ENCODE results near the gene KRTCAP2.
"Not testable (repeated sequence)": the region's sequence is repeated elsewhere in the genome, so short reads cannot be mapped to it uniquely, and the experiment has no call there.

DNA sequence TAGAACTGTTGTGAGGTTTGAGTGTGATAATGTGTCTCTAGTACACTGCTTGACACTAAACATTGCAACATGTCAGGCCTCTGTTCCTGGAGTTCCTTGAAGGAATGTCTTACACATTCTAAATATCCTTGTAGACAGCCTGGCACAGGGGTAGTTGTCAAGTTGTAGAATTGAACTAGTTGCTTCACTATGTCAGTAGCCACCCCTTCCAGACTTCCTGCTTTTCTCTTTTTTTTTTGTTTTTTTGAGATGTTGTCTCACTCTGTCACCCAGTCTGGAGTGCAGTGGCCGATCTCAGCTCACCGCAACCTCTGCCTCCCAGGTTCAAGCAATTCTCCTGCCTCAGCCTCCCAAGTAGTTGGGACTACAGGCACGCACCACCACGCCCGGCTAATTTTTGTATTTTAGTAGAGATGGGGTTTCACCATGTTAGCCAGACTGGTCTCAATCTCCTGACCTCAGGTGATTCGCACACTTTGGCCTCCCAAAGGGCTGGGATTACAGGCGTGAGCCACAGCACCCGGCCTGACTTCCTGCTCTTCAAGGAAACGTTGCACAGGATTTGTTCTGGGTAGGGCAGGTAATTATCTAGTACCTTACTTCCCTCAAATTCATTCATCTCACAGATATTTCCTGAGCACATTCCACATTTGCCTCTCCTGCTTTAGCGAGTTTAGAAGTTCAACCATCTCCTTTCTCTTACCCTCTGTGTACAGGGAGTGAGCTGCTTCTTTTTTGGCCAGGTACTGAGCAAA, 47.3 kb upstream of the KRTCAP2 start:
- TF ChIP-seq, protein P1, sequence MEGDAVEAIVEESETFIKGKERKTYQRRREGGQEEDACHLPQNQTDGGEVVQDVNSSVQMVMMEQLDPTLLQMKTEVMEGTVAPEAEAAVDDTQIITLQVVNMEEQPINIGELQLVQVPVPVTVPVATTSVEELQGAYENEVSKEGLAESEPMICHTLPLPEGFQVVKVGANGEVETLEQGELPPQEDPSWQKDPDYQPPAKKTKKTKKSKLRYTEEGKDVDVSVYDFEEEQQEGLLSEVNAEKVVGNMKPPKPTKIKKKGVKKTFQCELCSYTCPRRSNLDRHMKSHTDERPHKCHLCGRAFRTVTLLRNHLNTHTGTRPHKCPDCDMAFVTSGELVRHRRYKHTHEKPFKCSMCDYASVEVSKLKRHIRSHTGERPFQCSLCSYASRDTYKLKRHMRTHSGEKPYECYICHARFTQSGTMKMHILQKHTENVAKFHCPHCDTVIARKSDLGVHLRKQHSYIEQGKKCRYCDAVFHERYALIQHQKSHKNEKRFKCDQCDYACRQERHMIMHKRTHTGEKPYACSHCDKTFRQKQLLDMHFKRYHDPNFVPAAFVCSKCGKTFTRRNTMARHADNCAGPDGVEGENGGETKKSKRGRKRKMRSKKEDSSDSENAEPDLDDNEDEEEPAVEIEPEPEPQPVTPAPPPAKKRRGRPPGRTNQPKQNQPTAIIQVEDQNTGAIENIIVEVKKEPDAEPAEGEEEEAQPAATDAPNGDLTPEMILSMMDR (IDR thresholded peaks at IDR 0.05) = not testable (repeated sequence)
- not testable (repeated sequence) for TF ChIP-seq POLR2A (IDR thresholded peaks at IDR 0.05)

All from lower leg skin (tissue), 3 donors.